H1 (cell line): ENCODE measurements around the gene PTGIS. TPM values are rescaled to one million over a fixed set of nuclear protein-coding genes. Genes with fewer than 3 reads are reported as not detected.
A peak's percentile ranks its signal among the peaks of the same experiment; 100 is the strongest.

ENCODE experiments used
- polyA plus RNA-seq, 7 experiments: library from polyadenylated mRNA; depleted of rRNA in 3 of 7; stranded (reverse) in 5 of 7; unstranded in 2 of 7; fragments of >200 nt in 5 of 7; fragments of 200-250 nt in 2 of 7; gene quantifications; 1 replicate in 5 of 7; 2 replicates in 1 of 7; 4 replicates in 1 of 7; pipeline versions ENCODE4 v1.2.1 to v1.2.3, GENCODE V29; 2011 to 2013; ENCODE audit warnings: missing spikeins in 2 of 7, mixed read lengths in 2 of 7
- total RNA-seq: library from RNA; stranded (reverse); fragmentation: NEBNext Ultra II Directional; extraction: Animal tissue kit (Norgen Biotek cat#: 25700); gene quantifications from 2 replicates; pipeline ENCODE4 v1.2.1, GENCODE V29; 2021
- TF ChIP-seq, protein P1 (sequence below): IDR thresholded peaks from 2 replicates; pipeline ENCODE4 v1.6.1; 2012; ENCODE audit warnings: inconsistent platforms

The PTGIS gene
- total and polyA plus RNA-seq, 2 of the 8 experiments (the other 6 are each of a cell fraction or from before 2014, with no cell fraction given), result 29.9 to 35.5 TPM

DNA sequence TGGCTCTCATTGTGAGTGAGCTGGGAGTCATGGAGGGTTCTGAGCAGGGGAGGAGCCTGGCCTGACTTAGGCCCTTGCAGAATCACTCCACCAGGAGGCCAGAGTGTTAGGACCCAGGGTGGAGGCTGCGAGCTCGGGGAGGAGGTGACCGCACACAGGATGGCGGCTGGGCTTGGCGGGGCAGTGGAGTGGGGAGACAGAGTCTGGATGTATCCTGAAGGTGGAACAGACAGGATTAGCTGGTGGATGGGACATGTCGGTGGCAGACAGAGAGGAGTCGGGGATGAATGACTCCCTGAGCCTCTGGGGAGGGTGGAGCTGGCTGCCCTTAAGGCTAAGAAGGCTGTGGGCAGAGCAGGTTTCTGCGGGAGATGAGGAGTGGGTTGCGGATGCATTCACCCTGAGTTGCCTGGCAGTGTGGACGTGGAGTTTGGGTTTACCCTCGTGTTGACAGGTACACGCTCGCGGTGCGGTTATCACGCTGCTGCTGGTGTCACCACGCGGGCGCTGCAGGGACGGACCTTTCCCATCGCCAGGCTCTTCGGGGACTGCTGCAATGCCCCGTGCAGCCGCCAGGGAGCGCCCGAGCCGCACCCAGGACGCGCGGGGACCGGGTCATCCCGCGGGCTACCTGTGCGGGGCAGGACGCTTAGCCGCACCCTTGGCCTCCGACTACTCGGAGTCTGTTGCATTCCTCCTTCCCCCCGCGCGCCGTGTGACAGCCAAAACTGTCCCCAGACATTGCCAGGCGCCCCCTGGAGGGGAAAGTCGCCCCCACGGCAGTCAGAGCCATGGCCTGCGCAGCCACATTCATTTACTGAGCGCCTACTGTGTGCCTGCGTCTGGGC is 43.0 kb upstream of the PTGIS start (continued):
- TF ChIP-seq, protein P1, sequence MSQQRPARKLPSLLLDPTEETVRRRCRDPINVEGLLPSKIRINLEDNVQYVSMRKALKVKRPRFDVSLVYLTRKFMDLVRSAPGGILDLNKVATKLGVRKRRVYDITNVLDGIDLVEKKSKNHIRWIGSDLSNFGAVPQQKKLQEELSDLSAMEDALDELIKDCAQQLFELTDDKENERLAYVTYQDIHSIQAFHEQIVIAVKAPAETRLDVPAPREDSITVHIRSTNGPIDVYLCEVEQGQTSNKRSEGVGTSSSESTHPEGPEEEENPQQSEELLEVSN, result peak; percentile 82
